HG03095 (cell line): ENCODE measurements around the gene CLSTN2.

Source experiments
- ATAC-seq: cut with Tn5 transposase; IDR thresholded peaks from one replicate; pipeline ENCODE4 v1.9.1; 2021; ENCODE audit warnings: moderate library complexity; ENCODE audit not compliant: unreplicated experiment

Gene CLSTN2

DNA sequence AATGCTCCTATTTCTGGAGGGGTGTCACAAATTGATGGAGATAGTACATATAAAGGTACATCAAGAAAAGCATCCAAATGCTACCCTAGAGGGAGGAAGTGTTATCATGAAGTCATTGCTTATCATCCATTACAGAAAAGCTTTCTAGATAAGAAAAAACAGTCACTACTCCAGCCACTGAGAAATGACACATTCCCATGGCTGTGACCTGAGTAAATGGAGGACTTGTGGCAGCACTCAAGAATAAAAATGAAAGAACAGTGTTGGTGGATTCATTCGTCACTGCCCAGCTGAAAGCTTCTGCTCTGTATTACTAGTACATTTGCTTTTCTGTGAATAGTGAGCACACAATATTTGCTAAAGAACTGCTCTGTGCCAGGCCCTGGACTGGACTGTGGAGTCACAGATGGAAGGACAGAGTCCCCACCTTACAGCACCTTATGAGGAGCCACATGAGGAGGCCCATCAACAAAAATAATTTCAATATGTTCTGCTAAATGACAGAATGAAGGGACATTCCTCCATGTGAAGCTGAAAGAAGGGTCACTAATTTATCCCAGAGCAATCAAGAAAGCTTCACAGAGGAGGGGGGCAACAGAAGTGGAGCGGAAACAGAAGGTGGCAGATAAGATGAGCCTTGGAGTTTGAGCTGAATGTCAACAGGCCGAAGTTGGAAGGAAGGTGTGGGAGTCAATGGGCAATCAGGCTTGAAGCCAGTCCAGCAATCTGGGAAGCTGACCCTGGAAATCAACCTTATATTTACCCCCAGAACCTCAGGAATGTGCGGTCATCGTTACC, 399.3 kb downstream of the CLSTN2 start:
- ATAC-seq, result no peak

DNA sequence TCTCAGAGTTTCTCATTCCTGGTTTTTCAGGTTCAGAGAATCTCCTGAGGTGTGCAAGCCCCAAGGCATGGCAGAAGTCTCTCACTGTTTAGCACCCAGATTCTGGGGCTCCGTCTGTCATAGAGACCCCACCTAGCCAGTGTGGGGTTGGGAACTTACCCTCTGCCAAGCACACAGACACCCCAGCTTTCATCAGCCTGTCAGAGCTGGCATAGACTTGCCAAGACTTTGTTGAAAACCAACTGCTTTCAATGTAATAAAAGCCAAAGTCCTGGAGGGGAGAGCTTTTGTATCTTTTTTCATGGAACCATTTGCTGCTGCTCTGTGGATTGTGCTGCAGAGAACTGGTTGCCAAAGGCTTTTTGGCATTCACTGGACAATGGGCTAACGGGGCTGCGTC, 401.5 kb downstream of the CLSTN2 start:
- no peak for ATAC-seq

DNA sequence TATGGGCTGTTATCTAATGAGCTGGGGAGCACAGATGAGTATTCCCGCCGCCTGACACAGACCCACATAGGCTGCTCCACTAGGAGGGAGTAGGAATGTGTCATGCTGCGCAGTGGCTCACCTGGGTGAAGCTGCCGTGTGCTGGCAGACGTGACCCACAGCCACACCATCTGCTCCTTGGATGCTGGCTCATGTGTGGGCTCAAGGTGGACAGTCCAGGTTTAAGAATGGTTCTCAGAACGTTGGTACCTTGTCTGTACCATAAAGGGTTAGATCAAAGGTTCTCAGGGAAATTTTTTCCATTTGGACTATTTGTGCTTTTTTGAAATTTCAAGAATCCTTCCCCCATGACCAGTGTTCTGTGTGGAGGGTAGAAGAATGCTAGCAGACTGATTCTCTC, 403.9 kb downstream of the CLSTN2 start:
- no peak for ATAC-seq

DNA sequence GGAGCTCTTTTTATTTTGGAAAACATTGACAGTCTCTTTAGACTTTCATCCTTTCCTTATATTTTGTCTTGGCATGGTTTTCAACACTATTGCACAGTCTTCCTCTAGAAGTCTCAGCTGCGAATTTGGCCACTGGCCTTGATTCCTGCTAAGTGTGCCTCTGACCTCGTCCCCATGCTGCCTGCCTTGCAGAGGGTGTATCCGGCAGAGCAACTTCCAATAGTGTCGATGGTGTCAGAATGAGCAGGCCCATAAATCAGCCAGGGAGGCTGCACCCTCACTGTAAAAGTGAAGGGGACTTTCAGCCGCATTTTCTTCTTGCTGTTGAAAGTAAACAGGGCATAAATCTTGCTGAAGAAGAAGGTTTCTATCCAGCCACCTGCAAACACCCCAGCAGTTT, 406.2 kb downstream of the CLSTN2 start:
- ATAC-seq, result no peak

DNA sequence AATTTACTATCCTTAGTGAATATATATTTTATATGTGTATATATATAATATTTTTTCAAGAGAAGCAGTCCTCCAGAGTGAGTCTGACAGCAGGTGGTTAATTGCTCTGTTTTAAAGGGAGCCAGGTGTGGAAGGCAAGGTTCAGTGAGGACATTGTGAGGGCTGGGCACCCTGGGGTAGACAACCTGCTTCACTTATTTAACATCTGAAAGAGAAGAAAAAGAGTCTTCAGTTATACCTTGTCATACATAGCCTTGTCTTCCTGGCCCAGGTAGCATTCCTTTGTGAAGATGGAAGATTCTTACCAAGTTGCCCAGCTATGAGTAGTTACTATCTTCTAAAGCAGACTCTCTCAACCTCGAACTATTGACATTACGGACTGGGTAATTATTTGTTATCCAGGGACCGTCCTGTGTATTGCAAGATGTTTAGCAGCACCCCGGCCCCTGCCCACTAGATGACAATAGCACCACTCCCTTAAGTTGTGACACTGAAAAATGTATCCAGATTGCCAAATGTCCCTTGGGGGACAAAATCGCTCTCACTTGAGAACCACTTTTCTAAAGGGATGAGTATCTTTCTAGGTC, 406.9 kb downstream of the CLSTN2 start:
- no peak for ATAC-seq

DNA sequence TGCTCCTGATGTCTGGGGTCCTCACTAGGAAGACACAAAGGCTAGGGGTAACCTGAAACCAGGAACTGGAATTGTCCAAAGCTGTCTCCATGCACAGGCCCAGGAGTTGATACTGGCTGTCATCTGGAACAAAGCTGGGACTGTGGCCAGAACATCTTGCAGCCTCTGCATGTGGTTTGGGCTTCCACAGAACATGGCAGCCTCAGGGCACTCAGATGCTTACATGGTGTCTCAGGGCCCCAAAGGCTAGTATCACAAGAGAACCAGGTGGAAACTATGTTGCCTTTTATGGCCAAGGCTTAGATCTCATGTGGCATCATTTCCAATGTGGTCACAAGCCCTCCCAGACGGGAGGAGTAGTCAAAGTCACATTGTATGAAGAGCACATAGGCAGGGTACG, 407.7 kb downstream of the CLSTN2 start:
- ATAC-seq, result no peak

DNA sequence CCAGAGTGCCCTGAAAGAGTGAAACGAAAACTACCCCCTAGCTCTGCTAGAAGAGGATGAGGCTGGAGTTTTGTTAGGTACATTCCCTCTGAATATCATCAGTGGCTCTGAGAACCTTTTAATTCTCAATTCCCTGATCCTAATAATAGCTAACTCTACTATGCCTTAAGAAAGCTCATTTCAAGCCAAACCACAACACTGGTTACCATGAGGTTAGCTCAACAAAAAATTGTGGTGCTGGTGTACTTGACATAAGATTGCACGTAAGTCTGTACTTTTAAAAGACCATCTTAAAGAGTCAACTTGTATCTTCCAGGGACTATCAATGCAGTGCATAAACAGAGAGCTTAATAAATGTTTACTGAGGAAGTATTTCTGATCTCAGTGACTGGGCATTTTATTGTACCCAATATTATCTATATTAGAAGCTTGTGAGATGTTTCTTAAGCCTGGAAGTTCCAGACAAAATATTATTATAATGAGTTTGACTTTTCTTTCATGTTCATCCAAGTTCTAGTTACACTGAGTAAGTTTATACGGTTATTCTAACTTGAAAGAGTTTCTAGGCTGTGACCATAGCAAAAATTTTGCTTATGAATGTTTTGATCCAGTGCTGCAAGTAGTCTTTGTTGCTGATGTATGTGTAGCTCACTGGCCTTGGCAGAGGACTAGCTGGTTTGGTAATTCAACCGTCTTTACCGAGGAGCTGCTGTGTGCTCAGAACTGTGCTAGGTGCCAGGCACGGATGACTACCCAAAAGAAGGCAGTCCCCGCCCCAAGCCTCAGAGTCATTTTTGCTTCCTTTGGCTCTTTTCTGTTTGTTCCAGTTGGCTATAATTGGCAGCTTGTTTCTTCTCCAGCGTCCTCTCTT, 408.5 kb downstream of the CLSTN2 start:
- ATAC-seq, result no peak

DNA sequence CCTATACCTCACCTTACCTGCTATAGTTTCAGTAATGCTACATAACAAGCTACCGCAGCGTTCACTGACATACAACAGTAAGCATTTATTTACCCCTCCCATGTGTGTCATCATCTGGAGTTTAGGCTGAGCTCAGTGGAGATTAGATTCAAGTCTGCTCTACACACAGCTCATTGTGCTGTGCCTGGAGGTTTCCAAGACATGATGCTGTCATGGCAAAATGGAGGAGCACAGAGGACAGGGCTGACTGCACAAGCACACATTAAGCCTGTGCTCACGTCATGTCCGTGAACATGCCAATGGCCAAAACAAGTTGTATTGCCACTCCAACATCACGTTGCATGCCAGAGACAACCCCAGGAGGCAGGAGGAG, 409.1 kb downstream of the CLSTN2 start:
- ATAC-seq, result no peak

DNA sequence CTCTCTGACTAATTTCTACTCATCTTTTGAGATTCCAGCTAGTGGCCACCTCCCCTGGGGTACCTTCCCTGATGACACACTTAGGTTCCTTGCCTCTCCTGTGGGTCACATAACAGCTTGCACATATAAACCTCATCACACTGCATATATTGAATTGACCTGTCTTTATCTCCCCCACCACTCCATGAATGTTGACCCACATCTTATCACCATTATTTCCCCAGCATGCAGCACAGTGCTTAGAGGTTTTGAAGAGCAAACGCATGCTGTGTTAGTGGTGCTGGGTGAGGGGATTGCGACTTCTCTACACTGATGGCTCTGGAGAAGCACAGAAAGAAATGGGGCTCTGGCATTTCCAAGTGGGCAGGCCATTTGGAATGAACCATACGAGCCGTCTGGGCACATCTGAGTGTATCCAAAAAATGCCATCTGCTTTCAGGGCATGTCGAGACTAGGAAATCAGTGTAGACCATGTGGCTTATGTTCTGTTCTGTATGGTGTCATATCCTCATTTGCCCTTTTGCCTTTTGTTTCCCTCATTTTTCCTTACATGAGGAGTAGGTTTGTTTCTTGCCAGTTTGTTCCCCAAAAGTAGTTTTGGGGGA, 409.7 kb downstream of the CLSTN2 start:
- no peak for ATAC-seq

DNA sequence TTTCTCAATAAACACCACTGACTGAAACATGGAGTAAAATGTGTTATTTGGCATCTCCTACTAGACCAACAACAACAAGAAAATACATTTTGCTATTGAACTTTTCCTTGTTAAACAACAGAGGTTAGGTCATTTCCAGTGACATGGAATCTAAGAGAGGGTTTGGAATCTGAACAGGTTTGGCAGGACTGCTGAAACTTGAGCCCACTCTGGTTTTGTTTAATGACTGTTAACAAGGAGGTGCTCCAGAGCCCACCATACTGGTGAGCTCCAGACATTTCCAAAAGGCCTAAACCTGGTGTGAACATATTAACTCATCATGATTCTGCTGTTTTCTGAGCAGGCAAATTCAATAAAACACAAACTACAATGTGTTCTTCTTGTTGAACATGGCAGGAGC, 412.2 kb downstream of the CLSTN2 start:
- no peak for ATAC-seq

DNA sequence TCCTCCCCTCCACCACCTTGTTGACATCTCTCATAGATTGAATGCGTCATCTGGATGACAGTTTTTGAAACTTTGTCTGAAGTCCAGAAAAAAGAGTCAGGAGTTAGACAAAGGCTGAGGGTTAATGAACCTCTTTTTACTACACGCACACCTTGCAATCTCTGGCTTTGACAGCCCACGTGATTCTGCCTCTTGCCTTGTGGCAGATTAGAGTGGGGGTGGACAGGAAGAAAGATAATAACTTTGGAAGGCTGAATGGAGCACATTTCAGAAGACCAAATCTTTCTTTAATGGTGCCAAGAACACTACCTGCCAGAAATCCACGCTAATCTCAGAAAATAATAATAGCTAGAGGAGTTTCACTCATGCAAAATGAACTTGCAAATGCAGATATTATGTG, 415.0 kb downstream of the CLSTN2 start:
- ATAC-seq, result no peak

DNA sequence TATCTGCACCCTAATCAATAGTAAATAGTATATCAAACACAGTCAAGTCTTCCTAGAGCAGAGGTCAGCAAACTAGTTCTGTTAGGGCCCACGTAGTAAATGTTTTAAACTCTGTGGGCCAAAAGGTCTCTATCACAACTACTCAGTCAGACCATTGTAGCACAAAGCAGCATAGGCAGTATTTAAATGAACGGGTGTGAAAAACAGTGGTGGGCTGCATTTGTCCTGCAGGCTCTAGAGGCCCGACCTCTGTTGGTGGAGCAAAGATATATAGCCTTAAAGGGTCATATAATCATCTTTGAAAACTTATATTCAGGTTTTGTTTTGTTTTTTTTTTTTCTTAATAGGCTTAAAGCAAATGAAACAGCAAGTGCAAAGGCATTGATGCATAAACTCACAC, 416.5 kb downstream of the CLSTN2 start:
- ATAC-seq, result no peak

DNA sequence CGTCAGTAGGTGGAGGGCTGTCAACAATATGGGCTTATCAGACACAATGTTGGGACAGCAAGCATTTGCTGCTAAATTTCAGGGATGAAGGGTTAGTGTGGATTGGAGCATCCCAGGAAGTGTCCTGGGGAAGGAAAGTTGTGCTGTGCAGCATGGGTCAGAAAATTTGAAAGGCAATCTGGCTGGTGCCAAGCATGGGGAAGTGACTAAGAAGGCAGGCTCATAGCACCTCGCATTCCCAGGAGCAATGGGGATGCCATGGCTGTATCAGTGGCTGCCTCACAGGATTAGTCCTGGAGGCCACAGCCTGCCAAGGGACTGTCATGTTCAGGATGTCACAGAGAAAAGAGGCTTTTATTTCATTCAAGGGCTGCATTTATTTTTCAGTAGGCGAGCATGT, 420.5 kb downstream of the CLSTN2 start:
- no peak for ATAC-seq

DNA sequence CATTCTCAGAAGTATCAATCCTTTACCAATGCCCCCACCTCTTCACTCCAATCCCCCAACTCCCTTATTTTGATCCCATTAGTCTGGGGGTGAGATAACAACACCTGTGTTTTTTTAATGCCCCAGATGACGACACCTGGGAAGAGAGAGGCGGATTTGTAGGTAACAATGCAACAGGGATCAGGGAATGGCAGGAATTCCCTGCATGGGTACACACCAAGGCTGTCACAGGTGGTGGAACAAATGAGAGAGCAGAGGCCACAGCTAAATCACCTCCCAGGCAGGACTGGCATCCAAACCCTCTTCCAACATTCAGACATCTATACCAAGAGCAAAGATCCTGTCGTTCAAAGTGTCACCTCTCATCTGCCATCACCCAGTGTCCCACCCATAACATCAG, 423.7 kb downstream of the CLSTN2 start:
- no peak for ATAC-seq

DNA sequence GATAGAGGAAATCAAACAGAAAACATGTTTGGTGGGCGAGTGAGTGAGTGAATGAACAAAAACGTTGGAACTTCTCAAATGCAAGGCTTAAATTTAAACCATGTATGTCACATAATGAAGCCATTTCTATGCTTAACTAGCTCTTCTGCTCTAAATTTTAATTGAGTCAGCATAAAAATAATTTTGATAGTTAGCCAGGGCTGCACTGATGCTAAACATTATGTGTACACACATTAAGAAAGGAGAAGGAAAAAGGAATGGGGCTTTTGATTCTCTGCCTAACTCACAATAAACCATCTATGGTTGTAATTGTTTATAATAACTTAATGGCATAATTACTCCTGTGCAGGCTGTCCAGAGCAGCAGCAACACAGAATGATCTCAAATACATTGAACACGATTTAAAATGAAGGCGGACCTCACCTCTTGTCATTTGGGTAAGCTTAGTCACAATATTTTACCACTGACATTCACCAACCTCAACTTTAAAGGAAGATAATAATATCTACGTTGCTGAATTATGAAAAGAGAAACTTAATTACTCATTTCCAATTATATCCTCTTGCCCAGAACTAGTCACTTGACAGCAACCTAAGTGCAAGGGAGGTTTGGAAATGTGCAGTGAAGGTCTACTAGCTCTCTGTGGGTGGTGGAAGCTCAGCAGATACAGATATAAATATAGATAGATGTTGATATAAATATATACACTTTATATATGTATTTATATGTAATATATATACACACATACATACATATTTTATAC, 424.4 kb downstream of the CLSTN2 start:
- ATAC-seq, result no peak

DNA sequence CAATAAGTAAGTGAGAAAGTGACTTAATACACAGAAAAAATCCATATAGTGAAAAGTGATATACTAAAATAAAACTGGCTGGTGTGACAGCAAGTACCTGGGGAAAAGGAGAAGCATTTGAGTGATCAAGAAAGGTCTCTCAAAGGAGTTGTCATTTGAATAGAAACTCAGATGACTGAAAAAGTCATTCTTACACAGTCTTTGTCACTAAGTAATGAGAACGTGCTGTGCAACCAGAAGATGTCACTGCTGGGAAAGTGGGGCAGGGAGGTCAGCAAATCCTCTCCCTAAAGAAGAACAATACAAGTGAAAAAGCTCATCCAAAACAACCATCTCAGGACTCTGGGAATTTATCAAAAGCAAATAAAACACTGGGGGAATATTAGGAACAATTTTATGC, 425.3 kb downstream of the CLSTN2 start:
- ATAC-seq, result no peak

DNA sequence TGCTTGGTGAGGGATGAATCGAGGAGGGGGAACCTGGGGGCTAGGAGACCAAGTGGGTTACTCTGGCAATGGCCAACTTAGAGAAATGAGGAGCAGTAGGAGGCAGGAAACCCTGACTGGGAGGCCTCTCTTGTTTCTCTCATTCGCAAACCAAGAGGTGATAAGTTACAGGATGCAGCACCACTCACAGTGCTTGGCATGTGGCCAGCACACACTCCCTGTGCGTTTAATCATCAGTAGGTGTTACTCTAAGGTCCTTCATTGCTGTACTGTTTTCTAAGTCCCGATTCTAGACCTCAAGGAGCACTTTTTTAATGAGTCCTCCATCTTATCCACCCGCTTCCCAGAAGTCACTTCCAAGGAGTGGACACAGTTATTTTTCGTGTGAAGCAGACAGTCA, 428.8 kb downstream of the CLSTN2 start:
- ATAC-seq, result no peak

DNA sequence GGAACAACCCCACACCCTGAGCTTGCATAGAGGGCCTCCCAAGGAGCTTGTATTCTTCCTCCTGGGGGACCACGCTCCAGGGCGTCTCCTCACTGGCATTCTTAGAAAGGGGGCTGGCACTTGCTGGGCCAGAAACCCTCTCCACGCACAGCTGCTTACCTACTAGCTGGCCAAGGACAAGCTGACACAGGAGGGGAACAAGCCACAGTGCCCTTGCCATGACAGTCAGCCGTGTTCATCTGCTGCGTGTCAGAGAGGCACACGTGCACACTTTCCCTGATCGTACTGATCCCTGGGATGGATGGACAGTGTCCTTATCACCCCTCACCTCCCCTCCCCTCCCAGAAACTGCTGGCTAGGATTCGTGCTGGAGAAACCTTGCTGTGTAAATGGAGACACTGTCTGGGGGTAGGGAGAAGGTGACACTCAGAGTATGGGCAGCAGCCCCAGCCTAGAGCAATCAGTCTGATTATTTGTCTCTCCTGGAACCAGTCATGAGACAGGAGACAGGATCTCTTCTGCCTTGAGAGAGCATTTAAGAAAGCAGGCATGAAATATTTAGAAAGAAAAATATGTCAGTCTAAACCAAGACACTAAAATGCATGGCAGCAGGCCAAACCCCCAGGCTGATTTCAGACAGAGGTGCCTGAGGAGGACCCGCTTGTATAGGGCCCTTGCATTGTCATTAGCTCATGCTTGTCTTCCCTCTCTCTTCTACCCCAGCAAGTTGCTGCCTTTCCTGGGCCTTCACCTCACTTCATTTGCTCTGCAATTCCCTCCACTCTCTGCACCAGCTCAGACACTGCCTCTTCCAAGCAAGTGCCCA, 431.1 kb downstream of the CLSTN2 start:
- no peak for ATAC-seq

DNA sequence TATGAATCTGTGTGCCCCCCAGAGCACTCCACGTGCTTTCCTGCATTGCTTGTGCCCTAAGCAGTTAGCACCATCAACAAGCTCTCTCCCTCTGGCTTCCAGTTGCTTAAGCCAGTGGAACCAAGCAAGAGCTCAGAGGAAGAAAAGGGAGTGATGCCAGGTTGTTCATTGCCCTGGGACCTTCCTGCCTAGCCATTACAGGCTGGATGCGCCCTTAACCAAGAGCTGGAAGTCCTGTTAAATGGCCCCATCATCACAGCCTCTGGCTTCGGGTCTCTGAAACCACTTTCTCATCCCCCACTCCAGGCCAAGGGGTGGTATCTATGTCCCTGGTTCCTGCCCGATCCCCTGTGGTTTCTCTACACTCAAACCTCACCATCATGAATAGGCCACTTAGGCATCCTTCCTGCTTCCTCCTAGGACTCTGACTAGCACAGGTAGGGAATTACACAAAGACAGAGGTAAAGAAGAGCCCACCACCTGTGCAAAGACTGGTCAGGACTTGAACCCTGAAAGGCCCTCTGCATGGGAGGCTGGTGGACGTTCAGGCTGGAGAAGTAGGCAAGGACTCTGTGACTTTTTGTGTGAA, 433.3 kb downstream of the CLSTN2 start:
- ATAC-seq, result no peak

DNA sequence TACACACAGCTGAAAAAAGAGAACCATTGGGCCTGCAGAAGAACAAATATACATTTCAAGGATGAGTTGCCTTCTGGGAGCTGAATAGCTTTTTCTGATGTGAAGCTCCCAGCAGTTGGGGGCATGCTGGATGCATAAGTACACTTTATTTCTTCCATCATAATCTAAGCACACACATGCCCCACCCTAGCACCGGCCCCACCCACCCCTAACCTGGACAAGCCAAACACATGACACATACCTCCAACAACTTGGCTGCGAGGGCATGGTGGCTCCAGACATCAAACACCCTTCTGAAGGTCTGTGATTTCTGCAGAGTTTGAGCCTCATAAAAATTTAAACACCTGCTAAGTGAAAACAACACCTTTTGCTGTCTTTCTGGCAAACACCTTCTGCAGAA, 435.7 kb downstream of the CLSTN2 start:
- ATAC-seq, result no peak
